T-helper 1 cell treated with Interleukin-12 subunit alpha and Interleukin-12 subunit beta and Interleukin-4 antibody, amounts not matched to agents 30 ng/mL and 1 ng/mL, for 36 hours (primary cell): ENCODE measurements around the gene POU4F1. TPM values are rescaled to one million over a fixed set of nuclear protein-coding genes. Genes with fewer than 3 reads are reported as not detected.

Experiments
- intact Hi-C: fragments of 100-400 bp; cut with micrococcal nuclease; formaldehyde crosslinking; loops from one replicate; pipeline ENCODE4 v1.15.1; 2024
- total RNA-seq: library from RNA; stranded (reverse); gene quantifications from 2 replicates; pipeline ENCODE4 v1.2.3, GENCODE V29; 2022

The POU4F1 gene
- total RNA-seq, 1 donor from 2014 or later: 0.32 TPM

DNA sequence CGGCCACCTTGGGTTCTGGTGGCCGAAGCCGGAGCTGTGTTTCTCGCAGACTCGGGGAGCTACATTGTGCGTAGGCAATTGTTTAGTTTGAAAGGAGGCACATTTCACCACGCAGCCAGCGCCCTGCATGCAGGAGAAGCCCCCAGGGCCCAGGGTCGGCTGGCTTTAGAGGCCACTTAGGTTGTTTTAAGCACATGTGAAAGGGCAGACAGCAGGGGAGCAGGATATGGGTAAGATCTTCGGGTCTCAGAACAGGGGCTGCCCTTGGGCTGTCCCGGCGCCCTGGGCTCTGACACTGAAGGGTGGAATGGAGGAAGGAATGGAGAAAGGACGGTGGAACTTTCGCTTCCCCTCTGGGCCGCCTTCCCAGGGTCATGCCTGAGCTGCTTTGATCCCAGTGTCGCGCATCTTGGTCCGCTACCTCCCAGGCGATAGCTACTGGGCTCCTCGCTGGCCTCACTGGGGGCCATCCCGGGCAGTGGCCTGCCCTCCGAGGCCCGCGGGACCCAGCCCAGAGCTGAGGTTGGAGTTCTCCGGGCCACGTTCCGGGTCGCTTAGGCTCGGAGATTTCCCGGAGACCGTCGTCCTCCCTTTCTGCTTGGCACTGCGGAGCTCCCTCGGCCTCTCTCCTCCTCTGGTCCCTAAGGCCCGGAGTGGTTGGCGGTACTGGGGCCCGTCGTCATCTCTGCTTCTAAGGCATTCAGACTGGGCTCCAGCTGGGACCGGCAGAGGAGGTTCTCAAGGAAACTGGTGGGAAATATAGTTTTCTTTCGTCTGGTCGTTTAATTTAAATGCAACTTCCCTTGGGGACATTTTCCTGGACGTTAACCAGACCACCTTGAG, 4.3 kb upstream of the POU4F1 start:
- intact Hi-C loops: loop anchor here (1.0 kb wide), 1 partner anchor 8 kb away; no protein-coding TSS in a partner anchor

DNA sequence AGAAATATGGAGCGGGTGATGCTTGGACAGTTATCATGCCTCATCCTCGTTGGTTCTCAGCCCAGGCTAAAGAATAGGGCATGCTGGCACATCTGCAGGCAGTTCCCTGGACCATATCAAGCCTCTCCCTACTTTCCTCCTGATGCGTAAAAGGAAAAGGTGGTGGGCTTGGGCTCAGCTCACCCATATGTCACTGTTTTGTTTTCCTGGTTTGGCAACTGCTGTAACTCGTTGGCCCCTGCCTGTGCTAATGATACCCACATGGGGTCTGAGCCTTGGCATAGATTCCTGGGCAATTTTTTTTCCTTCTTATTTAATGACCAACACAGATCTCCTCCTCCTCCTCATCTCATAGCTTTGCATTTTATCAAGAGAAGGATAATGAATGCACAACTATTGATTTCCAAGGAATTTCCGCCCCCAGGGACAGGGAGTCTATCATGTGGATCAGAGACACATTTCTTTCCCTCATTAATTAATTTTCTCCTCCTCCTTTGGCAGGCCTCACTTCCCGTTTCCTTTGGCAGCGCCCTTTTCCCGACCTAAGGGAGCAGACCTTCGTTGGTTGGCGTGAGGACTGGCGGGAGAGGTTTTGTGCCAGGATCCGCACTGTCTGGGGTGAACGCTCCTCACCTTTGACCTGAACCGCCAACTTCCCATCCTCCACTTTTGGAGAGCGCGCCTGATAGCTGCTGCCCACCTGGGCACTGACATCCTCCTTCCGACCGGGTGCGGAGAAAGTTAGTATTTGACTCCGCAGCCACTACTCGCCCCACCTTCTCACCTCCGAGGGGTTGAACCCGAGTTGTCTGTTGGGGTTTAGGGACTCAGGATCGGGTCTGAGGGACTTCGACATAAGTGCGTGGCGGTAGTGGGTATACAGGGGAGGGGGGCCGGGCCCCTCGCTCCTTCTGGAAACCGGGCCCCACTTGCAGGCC, 3.4 kb upstream of the POU4F1 start:
- intact Hi-C loops: no loop called here

DNA sequence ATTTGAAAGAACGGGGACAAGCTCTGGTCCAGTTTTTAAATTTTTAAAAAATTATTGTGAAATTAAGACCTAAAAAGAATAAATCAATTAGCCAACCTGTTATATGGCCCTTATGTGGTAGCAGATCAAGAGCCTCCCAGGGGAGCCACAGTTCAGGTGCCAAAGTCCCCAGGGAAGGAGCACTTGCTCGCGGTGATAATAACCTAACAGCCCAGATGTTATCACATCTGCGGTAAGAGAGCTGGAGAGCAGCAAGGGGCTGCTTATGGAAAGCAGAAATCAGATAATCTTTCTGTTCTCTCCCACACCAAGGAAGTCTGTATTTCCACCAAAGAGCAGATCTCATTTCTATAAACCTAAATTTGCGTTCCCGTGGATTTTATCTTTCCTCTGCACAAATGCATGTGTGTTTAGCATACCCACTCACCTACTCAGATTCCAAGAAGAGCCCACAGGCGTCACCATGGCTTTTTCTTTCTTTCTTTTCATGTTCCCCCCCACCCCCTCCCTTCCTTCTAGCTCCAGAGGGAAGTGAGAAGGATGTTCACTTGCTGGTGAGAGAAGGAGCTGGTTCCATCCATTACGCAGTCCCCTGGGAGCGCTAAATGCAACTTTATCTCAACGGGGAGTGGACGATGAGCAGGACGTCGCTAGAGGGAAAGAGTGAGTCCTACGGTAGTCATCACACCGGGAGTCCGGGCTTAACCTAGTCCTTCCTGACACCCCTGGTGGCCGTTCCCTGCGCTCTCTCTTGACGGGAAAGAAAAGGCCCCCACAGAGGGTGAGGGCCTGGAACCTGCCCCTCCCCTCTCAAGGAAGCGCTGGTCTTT, 1.6 kb upstream of the POU4F1 start:
- intact Hi-C loops: loop anchor here (5.0 kb wide), 2 partner anchors 787 to 908 kb away; partner anchors contain the start of gene SLAIN1

DNA sequence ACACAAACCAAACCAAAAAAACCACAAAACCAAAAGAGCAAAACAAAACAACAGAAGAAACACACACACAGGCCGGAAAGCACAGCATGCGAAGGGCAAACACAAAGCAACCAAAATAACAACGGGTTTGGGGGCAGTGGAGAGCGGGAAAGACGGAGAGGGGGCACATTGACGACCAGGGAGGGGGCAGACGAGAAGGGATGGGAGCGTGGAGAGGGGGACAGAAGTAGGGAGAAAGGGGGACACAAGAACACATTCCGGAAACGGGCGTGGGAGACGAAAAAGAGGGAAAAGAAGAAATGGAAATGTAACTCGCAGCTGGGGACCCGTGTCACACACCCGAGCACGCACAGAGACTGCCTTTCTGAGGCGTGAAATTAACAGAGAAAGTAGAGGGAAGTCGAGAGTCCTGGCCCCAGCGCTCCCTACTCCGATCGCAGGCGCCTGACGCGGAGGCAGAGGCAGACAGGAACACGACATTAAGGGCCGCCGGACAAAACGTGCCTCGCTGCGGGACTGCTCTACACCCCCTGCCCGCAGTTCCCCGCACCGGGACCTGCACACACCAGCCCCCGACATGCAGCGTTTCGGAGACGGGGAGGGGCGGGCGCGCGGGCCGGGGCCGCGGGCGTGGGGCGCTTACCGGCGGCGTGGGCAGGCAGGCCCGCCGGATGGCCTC, 652 bp downstream of the POU4F1 start:
- intact Hi-C loops: loop anchor here (1.0 to 5.0 kb wide), 4 partner anchors 7 to 905 kb away; partner anchors contain the start of genes OBI1 and SLAIN1

DNA sequence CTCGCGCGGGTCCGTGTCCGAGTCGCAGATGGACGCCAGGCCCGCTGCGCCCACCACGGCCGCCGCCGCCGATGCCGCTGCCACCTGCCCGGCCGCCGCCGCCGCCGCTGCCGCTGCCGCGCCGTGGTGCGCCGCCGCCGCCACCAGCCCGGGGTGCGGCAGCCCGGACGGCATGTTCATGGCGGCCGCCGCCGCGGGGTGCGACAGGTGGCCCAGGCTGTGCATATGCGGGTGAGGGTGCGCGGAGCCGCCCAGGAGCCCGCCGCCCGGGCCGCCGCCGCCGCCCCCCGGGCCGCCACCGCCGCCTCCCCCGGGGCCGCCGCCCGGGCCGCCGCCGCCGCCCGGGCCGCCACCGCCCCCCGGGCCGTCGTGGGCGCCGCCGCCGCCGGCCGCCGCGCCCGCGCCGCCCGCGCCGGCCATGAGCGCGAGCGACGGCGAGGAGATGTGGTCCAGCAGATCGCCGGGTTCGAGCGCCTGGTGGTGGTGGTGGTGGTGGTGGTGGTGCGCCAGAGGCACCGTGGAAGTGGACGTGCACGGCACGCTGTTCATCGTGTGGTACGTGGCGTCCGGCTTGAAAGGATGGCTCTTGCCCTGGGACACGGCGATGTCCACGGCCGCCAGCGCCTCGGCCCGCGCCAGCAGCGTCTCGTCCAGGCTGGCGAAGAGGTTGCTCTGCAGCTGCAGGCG, 1.3 kb downstream of the POU4F1 start:
- intact Hi-C loops: loop anchor here (5.0 kb wide), 2 partner anchors 790 to 905 kb away; partner anchors contain the start of gene SLAIN1

DNA sequence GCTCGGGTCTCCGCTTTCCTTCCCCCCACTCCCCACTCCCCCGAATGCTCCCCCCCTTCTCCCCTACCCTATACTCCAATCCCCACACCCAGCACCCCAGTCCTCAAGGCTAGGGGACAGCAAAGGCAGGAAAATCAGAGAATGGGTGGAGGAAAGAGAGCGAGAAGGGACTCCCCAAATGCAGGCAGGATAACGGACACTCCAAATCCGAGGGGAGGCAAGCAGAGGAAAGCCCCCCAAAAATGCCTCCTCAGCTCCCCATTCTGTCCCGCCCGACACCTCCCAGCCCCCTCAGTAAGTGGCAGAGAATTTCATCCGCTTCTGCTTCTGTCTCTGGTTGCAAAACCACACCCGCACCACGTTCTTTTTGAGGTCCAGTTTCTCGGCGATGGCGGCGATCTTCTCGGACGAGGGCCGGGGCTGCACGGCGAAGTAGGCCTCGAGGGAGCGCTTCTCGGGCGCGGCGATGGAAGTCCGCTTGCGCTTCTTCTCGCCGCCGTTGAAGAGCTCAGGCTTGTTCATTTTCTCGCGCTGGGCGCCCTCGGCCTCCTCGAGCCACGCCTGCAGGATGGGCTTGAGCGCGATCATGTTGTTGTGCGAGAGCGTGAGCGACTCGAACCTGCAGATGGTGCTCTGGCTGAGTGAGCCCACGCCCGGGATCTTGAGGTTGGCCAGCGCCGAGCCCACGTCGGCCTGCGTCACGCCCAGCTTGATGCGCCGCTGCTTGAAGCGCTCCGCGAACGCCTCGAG, 2.1 kb downstream of the POU4F1 start:
- intact Hi-C loops: loop anchor here (5.0 kb wide), 2 partner anchors 791 to 904 kb away; partner anchors contain the start of gene SLAIN1

DNA sequence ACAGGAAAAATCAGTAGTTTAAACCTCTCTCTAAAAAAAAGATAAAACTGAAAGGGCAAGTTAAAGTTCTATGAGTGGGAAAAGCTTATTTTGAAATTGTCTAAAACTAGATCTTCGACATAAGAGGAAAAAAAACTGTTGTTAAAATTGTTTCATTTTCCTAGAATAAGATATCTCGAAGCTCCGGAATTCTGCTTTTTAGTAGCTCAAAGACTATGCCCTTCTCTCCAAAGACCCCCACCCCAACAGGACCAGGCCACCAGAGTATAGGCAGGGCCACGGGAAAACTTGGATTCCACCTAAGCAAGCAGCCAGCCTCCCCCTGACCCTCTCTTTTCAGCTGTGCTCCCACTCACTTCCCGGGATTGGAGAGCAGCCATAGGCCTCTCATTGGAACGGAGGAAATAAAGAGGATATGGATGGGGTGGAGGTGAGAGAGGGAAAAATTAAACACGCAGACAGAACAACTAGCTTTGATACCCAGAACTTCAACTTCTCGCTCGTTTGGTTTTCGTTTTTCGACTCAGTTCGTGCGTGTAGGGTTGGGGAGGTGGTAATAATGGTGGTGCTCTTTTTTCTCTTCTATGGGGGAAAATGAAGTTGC, 3.0 kb downstream of the POU4F1 start:
- intact Hi-C loops: loop anchor here (5.0 kb wide), 2 partner anchors 792 to 903 kb away; partner anchors contain the start of gene SLAIN1

DNA sequence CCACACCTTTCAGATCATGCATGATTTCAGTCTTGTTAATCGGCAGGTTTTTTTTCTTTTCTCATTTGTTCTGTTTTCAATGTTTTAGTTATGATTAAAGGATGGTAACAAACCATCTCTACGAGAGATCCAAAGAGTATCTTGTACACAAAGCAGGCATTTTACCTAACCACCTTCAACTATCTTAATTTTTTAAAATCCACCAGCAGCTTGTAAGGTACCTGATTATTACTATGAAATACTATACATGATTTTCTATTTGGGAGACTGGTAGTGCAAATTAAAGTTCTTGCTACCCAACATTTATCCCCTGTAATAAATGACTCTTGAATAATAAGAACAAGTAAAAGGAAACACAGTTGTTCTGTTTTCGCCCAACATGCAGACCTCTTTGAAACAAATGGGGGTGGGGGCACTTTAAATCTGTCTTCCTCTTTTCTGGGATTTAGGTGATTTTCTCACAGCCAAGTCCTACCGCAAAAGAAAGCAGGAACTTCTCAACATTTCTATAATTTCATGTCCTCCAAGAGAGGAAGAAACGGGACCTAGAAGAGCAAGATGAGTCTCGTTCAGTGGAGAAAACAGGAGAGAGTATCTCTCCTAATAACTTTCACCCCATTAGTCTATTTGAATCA, 3.6 kb downstream of the POU4F1 start:
- intact Hi-C loops: loop anchor here (1.0 to 10.0 kb wide), 6 partner anchors 9 to 1743 kb away; partner anchors contain the start of genes SLAIN1 and SPRY2

DNA sequence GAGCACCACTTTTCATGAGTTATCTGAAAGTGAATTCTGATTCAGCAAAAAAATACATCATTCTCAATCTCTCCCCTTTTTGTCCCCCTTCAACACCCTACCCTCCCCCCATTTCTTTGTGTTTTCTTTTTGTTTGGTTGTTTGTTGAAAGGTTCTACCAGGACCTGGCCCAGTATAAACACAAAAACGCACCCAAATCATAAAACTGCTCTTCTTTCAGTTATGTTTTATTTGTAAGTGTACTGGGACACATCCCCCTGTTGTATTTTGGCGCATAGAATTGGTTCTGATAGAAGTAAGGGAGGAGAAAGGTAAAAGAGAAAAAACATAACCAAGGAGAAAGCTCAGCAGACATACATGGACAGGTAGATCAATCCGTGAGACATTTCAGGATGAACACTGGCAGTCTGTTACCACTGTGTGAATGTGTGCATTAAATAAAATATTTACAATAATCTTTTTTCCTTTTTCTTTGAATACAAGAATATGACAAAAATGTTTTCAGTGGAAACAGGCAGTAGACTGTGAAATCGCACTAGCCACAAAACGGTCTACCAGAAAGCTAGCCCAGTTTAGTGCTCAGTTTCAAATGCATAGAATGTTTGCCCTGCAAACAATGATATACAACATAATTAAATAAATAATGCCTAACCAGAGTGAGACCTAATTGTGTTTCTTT, 4.2 kb downstream of the POU4F1 start:
- intact Hi-C loops: loop anchor here (1.0 to 10.0 kb wide), 4 partner anchors 9 to 1743 kb away; partner anchors contain the start of gene SPRY2

DNA sequence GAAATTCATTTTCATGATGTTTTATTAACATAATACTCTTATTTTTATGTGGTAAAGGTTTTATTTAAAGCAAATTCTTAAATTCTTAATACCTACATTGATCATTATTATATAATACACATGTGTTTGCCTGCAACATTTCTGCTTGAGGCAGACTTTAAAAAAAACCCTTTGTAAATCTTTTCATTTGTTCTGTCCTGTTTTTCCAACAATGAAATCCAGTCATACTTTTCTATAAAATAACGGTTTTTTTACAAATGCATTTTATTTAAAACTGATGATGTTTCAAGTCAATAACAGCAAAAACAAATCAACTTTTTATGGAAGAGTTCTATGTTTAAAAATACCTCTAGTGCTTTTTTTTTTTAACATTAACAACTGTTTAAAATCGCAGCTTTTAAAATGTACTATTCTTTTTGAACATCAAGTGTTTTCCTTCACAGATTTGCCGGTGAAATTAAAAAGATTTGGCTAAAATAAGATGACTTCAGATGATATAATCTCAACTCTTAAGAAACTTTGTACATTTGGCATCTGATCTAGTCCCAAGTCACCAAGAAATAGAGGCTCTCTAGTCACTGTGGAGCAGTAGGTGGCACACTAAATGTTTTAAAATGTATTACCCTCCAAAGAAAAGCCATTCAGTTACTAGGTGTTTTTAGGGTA, 5.1 kb downstream of the POU4F1 start:
- intact Hi-C loops: loop anchor here (5.0 to 10.0 kb wide), 3 partner anchors 379 to 1744 kb away; partner anchors contain the start of gene SPRY2

DNA sequence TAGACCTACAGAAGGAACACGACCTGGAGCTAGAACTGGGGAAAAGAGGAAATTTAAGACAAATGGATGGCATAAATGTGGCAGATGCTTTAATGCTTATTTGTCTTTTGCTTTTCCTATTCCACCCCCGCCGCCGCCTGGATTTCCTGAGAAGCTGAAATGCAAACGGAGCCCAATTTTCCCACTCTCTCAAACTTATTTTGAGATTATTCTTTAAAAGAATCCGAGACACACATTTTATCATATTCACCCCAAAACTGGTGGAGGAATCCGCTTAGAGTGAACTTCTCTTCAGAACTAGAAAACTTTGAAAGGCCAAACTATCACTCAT, 5.8 kb downstream of the POU4F1 start:
- intact Hi-C loops: loop anchor here (5.0 to 10.0 kb wide), 3 partner anchors 380 to 1745 kb away; partner anchors contain the start of gene SPRY2

DNA sequence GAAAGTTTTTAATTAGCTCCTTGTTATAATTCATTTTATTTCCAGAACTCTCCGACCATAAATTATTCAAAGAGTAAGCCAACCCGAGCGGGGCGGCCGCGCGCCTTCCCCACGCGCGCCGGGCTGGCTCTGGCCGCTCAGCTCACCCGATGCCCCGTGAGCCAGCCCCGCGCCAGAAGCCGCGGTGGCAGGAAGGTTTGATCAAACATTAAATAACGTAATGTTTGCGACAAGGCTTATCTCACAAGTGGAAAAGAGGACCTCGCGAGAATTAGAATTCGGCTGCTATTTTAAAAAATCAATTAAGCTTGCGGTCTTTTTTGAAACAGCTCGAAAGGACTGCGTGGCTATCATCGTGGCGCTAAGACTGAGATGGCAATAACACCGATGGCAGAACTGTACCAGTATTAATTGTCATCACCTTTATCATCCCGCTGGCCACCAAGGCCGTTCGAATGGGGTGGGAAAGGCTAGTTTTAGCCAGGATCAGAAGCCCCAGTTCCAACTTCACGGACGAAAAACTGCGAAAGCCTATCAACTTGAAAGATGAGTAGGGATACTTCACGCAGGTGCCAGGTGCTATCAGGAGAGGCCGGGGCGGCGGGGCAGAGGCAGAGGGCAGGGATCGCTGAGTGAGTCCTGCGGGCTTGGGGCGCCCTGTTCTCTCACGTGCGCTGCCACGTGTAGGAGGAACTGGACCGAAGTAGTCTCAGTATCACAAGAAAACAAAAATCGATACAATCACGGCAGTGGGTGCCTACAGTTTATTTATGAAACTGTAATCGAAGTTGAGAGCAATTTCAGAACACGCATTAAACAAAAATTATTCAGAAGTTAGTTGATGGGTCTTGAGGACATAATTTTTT, 6.4 kb downstream of the POU4F1 start:
- intact Hi-C loops: loop anchor here (5.0 to 10.0 kb wide), 3 partner anchors 380 to 1745 kb away; partner anchors contain the start of gene SPRY2

DNA sequence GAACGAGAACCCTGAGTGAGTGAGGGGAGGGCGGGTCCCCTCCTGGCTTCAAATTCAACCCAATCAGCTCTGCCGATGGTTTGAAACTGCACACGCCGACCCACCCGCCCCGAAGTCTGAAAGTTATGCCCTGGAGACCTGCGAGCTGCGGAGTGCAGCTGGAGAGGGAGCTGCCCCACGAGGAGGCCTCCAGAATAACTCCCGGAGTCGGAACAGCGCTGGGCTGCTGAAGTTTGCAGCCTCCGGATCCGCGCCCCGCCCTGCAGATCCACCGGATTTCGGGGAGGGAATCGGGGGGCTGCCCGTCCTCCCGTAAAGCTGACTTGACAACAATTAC, 7.0 kb downstream of the POU4F1 start:
- intact Hi-C loops: loop anchor here (5.0 to 10.0 kb wide), 3 partner anchors 381 to 1746 kb away; partner anchors contain the start of gene SPRY2

DNA sequence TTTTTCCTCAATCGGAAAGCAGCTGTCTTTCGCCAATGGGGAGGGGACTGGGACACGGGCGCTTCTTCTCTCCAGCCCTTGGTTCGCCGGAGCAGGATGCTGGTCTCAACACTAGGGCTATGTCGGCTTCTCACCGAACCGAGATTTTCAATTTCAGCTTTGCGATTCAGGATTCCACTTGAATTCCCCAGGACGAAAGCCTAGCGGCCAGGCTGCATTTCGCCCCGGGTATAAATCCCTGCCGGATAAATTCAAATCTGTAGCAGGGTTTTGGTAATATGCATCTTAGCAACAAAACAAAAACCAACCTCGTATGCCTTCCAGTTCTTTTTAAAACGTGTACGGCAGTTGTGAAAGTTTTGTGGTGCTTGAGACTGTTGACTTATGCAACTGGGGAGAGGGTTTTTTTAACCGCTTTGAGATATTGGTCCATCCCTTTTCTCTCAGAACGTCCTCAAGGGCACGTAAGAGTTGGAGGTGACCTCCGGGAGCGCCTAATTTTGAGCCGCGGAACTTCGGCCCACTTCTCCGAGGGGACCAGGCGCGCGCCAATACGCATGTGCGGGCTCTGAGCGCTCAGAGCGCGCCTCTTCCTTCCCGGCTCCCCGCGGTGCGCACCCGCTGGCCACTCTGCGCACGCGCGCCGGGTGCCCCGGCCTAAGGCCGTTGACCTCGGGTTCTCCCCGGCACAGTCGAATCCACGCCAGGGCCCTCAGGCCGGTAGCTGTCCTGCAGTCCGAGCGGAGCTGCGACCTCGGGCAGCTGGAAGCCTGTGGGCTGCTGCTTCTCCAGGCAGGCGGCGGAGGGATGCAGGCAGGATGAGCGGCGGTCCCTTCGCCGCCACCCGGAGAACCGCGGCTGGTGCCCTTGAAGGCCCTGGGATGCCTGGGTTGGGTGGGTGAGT, 7.6 kb downstream of the POU4F1 start:
- intact Hi-C loops: loop anchor here (1.0 to 10.0 kb wide), 5 partner anchors 8 to 1747 kb away; partner anchors contain the start of genes POU4F1 and SPRY2
